OCI-LY3 (cell line): Measurements from ENCODE around the gene TTF2.

Experiments used
- H2AFZ ChIP-seq: fragments of 200-600, 300-600 bp; shearing (Covaris generic); 2 replicates; pipeline ENCODE4 v1.6.0; 2014; ENCODE audit warnings: antibody characterized with exemption, low read depth, low read length
- H3K27ac ChIP-seq: fragments of 200-600, 300-600 bp; sonication (generic); 2 replicates; pipeline ENCODE4 v1.5.1; 2014; ENCODE audit warnings: mild to moderate bottlenecking, low read length, moderate library complexity, mixed read lengths
- H3K27me3 ChIP-seq: fragments of 200-600, 300-600 bp; sonication (generic); 2 replicates; pipeline ENCODE4 v1.6.1; 2014; ENCODE audit warnings: low read depth, low read length, mixed read lengths
- H3K36me3 ChIP-seq: fragments of 200-600, 300-600 bp; sonication (generic); replicated peaks from 2 replicates; pipeline ENCODE3; 2014; ENCODE audit warnings: low read depth, low read length, mixed read lengths
- H3K4me1 ChIP-seq: fragments of 300-600, 200-600 bp; sonication (generic); 2 replicates; pipeline ENCODE4 v1.6.1; 2014; ENCODE audit warnings: low read length, mixed read lengths
- H3K4me2 ChIP-seq: fragments of 200-600, 300-600 bp; sonication (generic); 2 replicates; pipeline ENCODE4 v1.6.1; 2014; ENCODE audit warnings: low read length, mixed read lengths
- H3K4me3 ChIP-seq: fragments of 300-600, 200-600 bp; sonication (generic); 2 replicates; pipeline ENCODE4 v1.5.1; 2014; ENCODE audit warnings: antibody characterized with exemption, mild to moderate bottlenecking, low read length, moderate library complexity
- H3K79me2 ChIP-seq: fragments of 300-600, 200-600 bp; shearing (Covaris generic); 2 replicates; pipeline ENCODE4 v1.6.1; 2014; ENCODE audit warnings: mild to moderate bottlenecking, low read length, mixed read lengths
- H3K9ac ChIP-seq: fragments of 300-600, 200-600 bp; shearing (Covaris generic); 2 replicates; pipeline ENCODE4 v1.6.0; 2014; ENCODE audit warnings: mild to moderate bottlenecking, low read length, moderate library complexity
- H3K9me3 ChIP-seq: fragments of 200-600, 300-600 bp; shearing (Covaris generic); 2 replicates; pipeline ENCODE4 v1.6.1; 2014; ENCODE audit warnings: low read length, mixed read lengths; ENCODE audit not compliant: insufficient read depth
- H4K20me1 ChIP-seq: fragments of 200-600, 300-600 bp; sonication (generic); 2 replicates; pipeline ENCODE4 v1.6.1; 2016; ENCODE audit warnings: low read length, mixed read lengths; ENCODE audit not compliant: insufficient read depth
- EZH2phosphoT487 ChIP-seq: fragments of 200-600 bp; shearing (Covaris generic); IDR thresholded peaks from 2 replicates; pipeline ENCODE4 v1.6.1; 2018; ENCODE audit warnings: antibody characterized with exemption, mixed run types, low read depth
- TF ChIP-seq, protein P1 (sequence below): fragments of 200-600, 300-600 bp; sonication (generic); IDR thresholded peaks from 2 replicates; pipeline ENCODE4 v1.5.1; 2014; ENCODE audit warnings: antibody characterized with exemption, low read length, low read depth

TTF2 gene

DNA sequence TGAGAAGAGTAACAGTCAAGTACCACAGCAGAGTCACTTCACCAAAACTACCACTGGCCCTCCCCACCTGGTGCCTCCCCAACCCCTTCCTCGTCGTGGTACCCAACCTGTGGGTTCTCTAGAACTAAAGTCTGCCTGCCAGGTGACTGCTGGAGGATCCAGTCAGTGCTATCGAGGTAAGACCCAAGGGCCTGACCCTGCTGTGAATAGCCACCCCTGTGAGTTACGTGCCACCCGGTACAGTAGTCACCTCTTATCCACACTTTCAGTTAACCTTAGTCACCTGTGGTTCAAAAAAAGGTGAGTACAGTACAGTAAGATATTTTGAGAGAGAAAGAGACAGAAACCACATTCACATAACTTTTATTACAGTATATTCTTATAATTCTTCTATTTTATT lies 16.5 kb downstream of the TTF2 start:
- Histone ChIP-seq H3K27ac (no peak overlapping the region), H3K9ac (no peak overlapping the region), H3K4me2 (no peak overlapping the region), H3K9me3 (no peaks in the 10 kb centered on the region), H3K79me2 (peaks cover 3% of the 10 kb centered on the region; the same call in 1 of the 2 replicates), H2AFZ (no peak overlapping the region), H3K4me1 (no peaks in the 10 kb centered on the region), H3K27me3 (no peaks in the 10 kb centered on the region), H4K20me1 (no peaks in the 10 kb centered on the region), H3K36me3 (peaks cover 55% of the 10 kb centered on the region), H3K4me3 (no peak overlapping the region)
- TF ChIP-seq, protein P1, sequence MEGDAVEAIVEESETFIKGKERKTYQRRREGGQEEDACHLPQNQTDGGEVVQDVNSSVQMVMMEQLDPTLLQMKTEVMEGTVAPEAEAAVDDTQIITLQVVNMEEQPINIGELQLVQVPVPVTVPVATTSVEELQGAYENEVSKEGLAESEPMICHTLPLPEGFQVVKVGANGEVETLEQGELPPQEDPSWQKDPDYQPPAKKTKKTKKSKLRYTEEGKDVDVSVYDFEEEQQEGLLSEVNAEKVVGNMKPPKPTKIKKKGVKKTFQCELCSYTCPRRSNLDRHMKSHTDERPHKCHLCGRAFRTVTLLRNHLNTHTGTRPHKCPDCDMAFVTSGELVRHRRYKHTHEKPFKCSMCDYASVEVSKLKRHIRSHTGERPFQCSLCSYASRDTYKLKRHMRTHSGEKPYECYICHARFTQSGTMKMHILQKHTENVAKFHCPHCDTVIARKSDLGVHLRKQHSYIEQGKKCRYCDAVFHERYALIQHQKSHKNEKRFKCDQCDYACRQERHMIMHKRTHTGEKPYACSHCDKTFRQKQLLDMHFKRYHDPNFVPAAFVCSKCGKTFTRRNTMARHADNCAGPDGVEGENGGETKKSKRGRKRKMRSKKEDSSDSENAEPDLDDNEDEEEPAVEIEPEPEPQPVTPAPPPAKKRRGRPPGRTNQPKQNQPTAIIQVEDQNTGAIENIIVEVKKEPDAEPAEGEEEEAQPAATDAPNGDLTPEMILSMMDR = no peak
- TF ChIP-seq EZH2phosphoT487 = no peak

GRCh38 chr1:117077267-117077666 lies 17.1 kb downstream of the TTF2 start:
- Histone ChIP-seq H4K20me1 (no peaks in the 10 kb centered on the region), H3K4me3 (no peak overlapping the region), H3K79me2 (no peaks in the 10 kb centered on the region), H3K9ac (no peak overlapping the region), H3K4me1 (no peaks in the 10 kb centered on the region), H2AFZ (no peak overlapping the region), H3K27ac (no peak overlapping the region), H3K36me3 (peaks cover 60% of the 10 kb centered on the region), H3K9me3 (no peaks in the 10 kb centered on the region), H3K4me2 (no peak overlapping the region), H3K27me3 (no peaks in the 10 kb centered on the region)
- TF ChIP-seq, protein P1 = no peak
- no peak for TF ChIP-seq EZH2phosphoT487

- H3K9me3 ChIP-seq = no peaks in the 10 kb centered on the region
- H3K4me2 ChIP-seq = no peak overlapping the region
Observed at GRCh38 chr1:117079737-117080136, 19.6 kb downstream of the TTF2 start.

DNA sequence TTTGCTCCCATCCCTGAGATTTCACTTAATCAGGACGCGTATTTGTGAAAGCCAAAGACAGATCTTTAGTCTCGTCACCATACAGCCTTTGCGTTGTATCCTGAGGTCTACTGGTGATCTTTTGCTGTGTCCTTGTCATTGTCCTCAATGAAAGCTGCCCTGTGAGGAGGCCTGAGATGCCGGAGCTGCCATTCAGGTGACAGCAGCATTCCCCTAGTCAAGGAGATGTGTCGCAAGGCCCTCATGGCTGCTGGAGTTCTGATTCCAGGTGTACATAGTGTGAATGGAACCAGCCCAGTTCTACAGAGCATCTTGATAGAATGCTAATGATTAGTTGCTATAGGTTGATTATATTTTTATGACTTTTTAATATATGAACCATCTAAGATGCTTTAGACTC lies 24.1 kb downstream of the TTF2 start:
- H3K4me2 ChIP-seq = no peak overlapping the region
- no peaks in the 10 kb centered on the region for H3K27me3 ChIP-seq
- no peak for TF ChIP-seq EZH2phosphoT487
- TF ChIP-seq, protein P1 = no peak
- no peak overlapping the region for H3K27ac ChIP-seq
- H4K20me1 ChIP-seq = no peaks in the 10 kb centered on the region
- no peak overlapping the region for H2AFZ ChIP-seq
- no peak overlapping the region for H3K9ac ChIP-seq
- no peaks in the 10 kb centered on the region for H3K79me2 ChIP-seq
- no peaks in the 10 kb centered on the region for H3K9me3 ChIP-seq
- no peak overlapping the region for H3K4me3 ChIP-seq
- peaks cover 39% of the 10 kb centered on the region for H3K36me3 ChIP-seq
- no peaks in the 10 kb centered on the region for H3K4me1 ChIP-seq

More at GRCh38 chr1:117079737-117080136, 19.6 kb downstream of the TTF2 start:
- H3K79me2 ChIP-seq = no peaks in the 10 kb centered on the region
- no peaks in the 10 kb centered on the region for H3K27me3 ChIP-seq
- H3K27ac ChIP-seq = no peak overlapping the region
- peaks cover 56% of the 10 kb centered on the region for H3K36me3 ChIP-seq
- H3K4me1 ChIP-seq = no peaks in the 10 kb centered on the region
- H4K20me1 ChIP-seq = no peaks in the 10 kb centered on the region
- no peak overlapping the region for H2AFZ ChIP-seq
- no peak overlapping the region for H3K9ac ChIP-seq
- no peak for TF ChIP-seq EZH2phosphoT487
- TF ChIP-seq, protein P1 = no peak
- H3K4me3 ChIP-seq = no peak overlapping the region
